ENCODE measurements around the gene METRN. TPM values are rescaled to one million over a fixed set of nuclear protein-coding genes. Genes with fewer than 3 reads are reported as not detected.
"Not testable (repeated sequence)": the region's sequence is repeated elsewhere in the genome, so short reads cannot be mapped to it uniquely, and the experiment has no call there.

METRN gene
- total RNA-seq, 2 experiments from 2014 or later = 35.3 to 37.7 TPM

- ChIA-PET CTCF (interaction anchor here (0.5 to 1.4 kb wide), 3 partner anchors 10 to 263 kb away, joined by 3 to 4 read pairs (median 3); no protein-coding TSS in a partner anchor), POLR2A (no interaction called here)
Observed at GRCh38 chr16:700684-701584, 14.0 kb upstream of the METRN start.

GRCh38 chr16:702341-702740 is 12.6 kb upstream of the METRN start:
- CTCF ChIA-PET = interaction anchor here (0.6 to 1.6 kb wide), 5 partner anchors 8 to 83 kb away, joined by 3 to 4 read pairs (median 3); partner anchors contain the start of gene WDR24
- POLR2A ChIA-PET = no interaction called here

- ChIA-PET POLR2A (interaction anchor here (0.6 kb wide), 1 partner anchor 53 kb away, joined by 3 read pairs; no protein-coding TSS in a partner anchor), CTCF (interaction anchor here (1.2 to 1.6 kb wide), 2 partner anchors 13 to 81 kb away, joined by 3 to 4 read pairs; partner anchors contain the start of gene WDR24)
Observed at GRCh38 chr16:703406-703805, 11.5 kb upstream of the METRN start.

GRCh38 chr16:704047-704446 is 10.9 kb upstream of the METRN start:
- CTCF ChIA-PET = interaction anchor here (0.8 kb wide), 1 partner anchor 8 kb away, joined by 3 read pairs; no protein-coding TSS in a partner anchor
- POLR2A ChIA-PET = interaction anchor here (0.6 kb wide), 1 partner anchor 53 kb away, joined by 3 read pairs; no protein-coding TSS in a partner anchor

GRCh38 chr16:704552-705380 is 10.2 kb upstream of the METRN start:
- CTCF ChIA-PET = interaction anchor here (0.8 kb wide), 1 partner anchor 7 kb away, joined by 3 read pairs; no protein-coding TSS in a partner anchor
- POLR2A ChIA-PET = no interaction called here

- CTCF ChIA-PET = interaction anchor here (2.3 kb wide), 1 partner anchor 80 kb away, joined by 9 read pairs; no protein-coding TSS in a partner anchor
- POLR2A ChIA-PET = no interaction called here
Observed at GRCh38 chr16:705431-706188, 9.3 kb upstream of the METRN start, which contains the start of gene FBXL16. Gene FBXL16, minus strand, starts transcription at chr16:705801. Its CDS starts 8,396 bp downstream, at chr16:697405.

GRCh38 chr16:706189-707061 is 8.5 kb upstream of the METRN start:
- ChIA-PET POLR2A (interaction anchor here (0.7 kb wide), 1 partner anchor 9 kb away, joined by 3 read pairs; no protein-coding TSS in a partner anchor), CTCF (interaction anchor here (2.3 kb wide), 1 partner anchor 79 kb away, joined by 9 read pairs; no protein-coding TSS in a partner anchor)

GRCh38 chr16:707062-707538 is 7.8 kb upstream of the METRN start:
- POLR2A ChIA-PET = interaction anchor here (0.7 kb wide), 1 partner anchor 9 kb away, joined by 3 read pairs; no protein-coding TSS in a partner anchor
- CTCF ChIA-PET = interaction anchor here (0.5 to 2.3 kb wide), 2 partner anchors 9 to 78 kb away, joined by 3 to 9 read pairs; no protein-coding TSS in a partner anchor

GRCh38 chr16:708019-708418 is 6.9 kb upstream of the METRN start:
- ChIA-PET CTCF (no interaction called here), POLR2A (no interaction called here)

GRCh38 chr16:708959-709358 is 6.0 kb upstream of the METRN start:
- ChIA-PET POLR2A (no interaction called here), CTCF (interaction anchor here (3.0 kb wide), 1 partner anchor 76 kb away, joined by 19 read pairs; no protein-coding TSS in a partner anchor)

GRCh38 chr16:709566-710499 is 5.1 kb upstream of the METRN start:
- ChIA-PET CTCF (interaction anchor here (0.8 to 3.0 kb wide), 6 partner anchors 8 to 80 kb away, joined by 3 to 19 read pairs (median 4); no protein-coding TSS in a partner anchor), POLR2A (no interaction called here)

GRCh38 chr16:710500-711075 is 4.3 kb upstream of the METRN start:
- POLR2A ChIA-PET = no interaction called here
- CTCF ChIA-PET = interaction anchor here (0.8 to 3.0 kb wide), 6 partner anchors 9 to 77 kb away, joined by 3 to 19 read pairs (median 4); no protein-coding TSS in a partner anchor

- POLR2A ChIA-PET = no interaction called here
Observed at GRCh38 chr16:711084-711483, 3.8 kb upstream of the METRN start.

GRCh38 chr16:711548-712320 is 3.2 kb upstream of the METRN start:
- ChIA-PET POLR2A (no interaction called here), CTCF (interaction anchor here (0.6 to 4.5 kb wide), 22 partner anchors 8 to 887 kb away, joined by 3 to 26 read pairs (median 4); partner anchors contain the start of genes ANTKMT, CCDC78, CHTF18 and CIAO3)

More at GRCh38 chr16:711084-711483, 3.8 kb upstream of the METRN start:
- CTCF ChIA-PET = interaction anchor here (0.8 to 3.0 kb wide), 6 partner anchors 9 to 76 kb away, joined by 3 to 19 read pairs (median 5); partner anchors contain the start of gene WDR24

- POLR2A ChIA-PET = not testable (repeated sequence)
- CTCF ChIA-PET = interaction anchor here (0.7 to 4.5 kb wide), 19 partner anchors 8 to 91 kb away, joined by 3 to 26 read pairs (median 5); partner anchors contain the start of genes ANTKMT, CCDC78, CHTF18 and CIAO3
Observed at GRCh38 chr16:712740-713250, 2.1 kb upstream of the METRN start.
